Testis (tissue), 3 donors: ENCODE results near the gene PRSS48. TPM values are rescaled to one million over a fixed set of nuclear protein-coding genes. Genes with fewer than 3 reads are reported as not detected.
"Not testable (repeated sequence)": the region's sequence is repeated elsewhere in the genome, so short reads cannot be mapped to it uniquely, and the experiment has no call there.

Experiments
- DNase-seq: peaks from one replicate; pipeline ENCODE4 v3.0.0-alpha.2; 2019
- H3K27ac ChIP-seq, 2 donors: fragments of 200-600 bp; sonication (generic); one replicate each; pipeline ENCODE4 v1.5.1; 2019
- H3K27me3 ChIP-seq: fragments of 200-600 bp; sonication (generic); one replicate; pipeline ENCODE4 v1.5.1; 2019
- H3K36me3 ChIP-seq: fragments of 200-600 bp; sonication (generic); one replicate; pipeline ENCODE4 v1.5.1; 2017; ENCODE audit warnings: low read depth; ENCODE audit errors: missing control alignments
- H3K4me1 ChIP-seq: fragments of 200-600 bp; sonication (generic); one replicate; pipeline ENCODE4 v1.5.1; 2019
- H3K4me3 ChIP-seq, 2 donors: fragments of 200-600 bp; sonication (generic); one replicate each; pipeline ENCODE4 v1.5.1; 2017 to 2019
- H3K9me3 ChIP-seq: fragments of 200-600 bp; sonication (generic); one replicate; pipeline ENCODE4 v1.5.1; 2017
- CTCF ChIP-seq, 3 experiments: fragments of 450-650 bp in 2 of 3; fragments of 200-600 bp in 1 of 3; sonication (generic) in 1 of 3; IDR thresholded peaks; one replicate each; pipeline ENCODE4 v1.5.1; 2016 to 2019; ENCODE audit warnings: antibody characterized with exemption in 3 of 3, mild to moderate bottlenecking in 2 of 3, moderate library complexity in 1 of 3
- POLR2A ChIP-seq: fragments of 450-650 bp; IDR thresholded peaks from one replicate; pipeline ENCODE4 v1.6.1; 2017; ENCODE audit warnings: antibody characterized with exemption, mild to moderate bottlenecking, moderate library complexity
- WGBS, 2 donors: methylation state at CpG; one replicate each; pipeline ENCODE4 v1.1.5; 2018; 5-methylcytosine and 5-hydroxymethylcytosine counted together
- intact Hi-C: fragments of 100-400 bp; cut with DNase I; formaldehyde crosslinking; loops from one replicate; pipeline ENCODE4 v1.15.1; 2023; ENCODE audit warnings: low total_unique reads
- polyA plus RNA-seq: library from polyadenylated mRNA; stranded (reverse); fragments of 350-450 nt; fragmentation: Illumina TruSeq; extraction: RNeasy Lipid Tissue Mini Kit (QIAGEN cat#74804); gene quantifications from one replicate; pipeline ENCODE4 v1.2.3, GENCODE V29; 2014; ENCODE audit warnings: low read depth, low replicate concordance; ENCODE audit not compliant: insufficient read depth
- total RNA-seq, 2 donors: library from RNA; depleted of rRNA; stranded (reverse); fragments of >200 nt; gene quantifications; one replicate each; pipeline ENCODE4 v1.2.3, GENCODE V29; 2016

PRSS48 gene
- total and polyA plus RNA-seq, 3 donors from 2014 or later = 0.71 to 2.0 TPM; not detected in 1

DNA sequence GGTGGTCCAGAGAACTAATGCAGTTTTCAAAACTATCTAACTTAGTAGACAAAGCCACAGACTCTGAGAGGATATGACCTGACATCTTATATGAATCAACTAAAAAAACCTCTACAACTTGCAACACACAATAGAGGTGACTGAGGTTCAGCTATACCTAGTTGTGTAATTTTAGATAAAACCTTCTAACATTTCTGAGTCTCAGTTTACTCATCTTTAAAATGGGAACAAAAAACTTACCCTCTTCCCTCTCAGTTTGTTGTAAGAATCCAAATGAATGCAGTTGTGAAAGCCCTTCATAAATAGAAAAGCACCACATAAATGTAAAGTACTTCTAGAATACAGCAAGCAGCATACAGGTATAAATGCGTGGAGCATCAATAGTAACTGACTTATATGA lies 42.5 kb downstream of the PRSS48 start:
- peaks cover 13% of the 10 kb centered on the region for H3K4me1 ChIP-seq
- intact Hi-C loops = no loop called here
- H3K9me3 ChIP-seq = no peaks in the 10 kb centered on the region
- H3K4me3 ChIP-seq = no peak overlapping the region
- TF ChIP-seq CTCF (IDR thresholded peaks at IDR 0.05) = no peak
- no peak for TF ChIP-seq POLR2A
- 100% methylated on average over 1 of the region's 1 CpG for WGBS, 2 donors
- no peaks in the 10 kb centered on the region for H3K27me3 ChIP-seq
- no peak for DNase-seq
- H3K36me3 ChIP-seq = no peaks in the 10 kb centered on the region
- no peak overlapping the region for H3K27ac ChIP-seq

DNA sequence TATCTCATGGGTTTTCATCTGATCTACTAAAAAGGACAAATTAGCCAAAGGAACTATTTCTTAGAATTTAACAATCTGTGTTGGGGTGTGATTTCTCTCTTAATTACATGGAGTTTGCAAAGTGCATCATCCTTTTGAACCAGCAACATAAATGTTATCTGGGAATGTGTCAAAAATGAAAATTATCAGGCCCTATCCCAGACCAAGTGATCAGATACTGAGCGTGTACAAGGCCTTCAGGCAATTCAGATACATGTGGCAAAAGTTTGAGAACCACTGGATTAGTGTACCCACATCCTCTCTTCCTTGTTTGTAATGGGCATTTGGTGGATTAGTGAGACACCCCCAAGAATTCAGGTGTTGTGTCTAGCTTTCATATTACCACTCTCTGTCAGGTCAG lies 44.6 kb downstream of the PRSS48 start:
- no peak for TF ChIP-seq CTCF (IDR thresholded peaks at IDR 0.05)
- TF ChIP-seq POLR2A = no peak
- intact Hi-C loops = no loop called here
- H3K4me1 ChIP-seq = peaks cover 7% of the 10 kb centered on the region

GRCh38 chr4:151322161-151322560 lies 45.2 kb downstream of the PRSS48 start:
- H3K36me3 ChIP-seq, H3K4me1 ChIP-seq, H3K27me3 ChIP-seq, intact Hi-C loops, H3K4me3 ChIP-seq, H3K27ac ChIP-seq, DNase-seq, H3K9me3 ChIP-seq: not testable (repeated sequence)
- 82 to 90% methylated on average over 4 of the region's 4 CpGs for WGBS, 2 donors

More for the DNA sequence above, 44.6 kb downstream of the PRSS48 start:
- H3K9me3 ChIP-seq = no peaks in the 10 kb centered on the region
- no peak overlapping the region for H3K4me3 ChIP-seq
- no peak for DNase-seq
- no peaks in the 10 kb centered on the region for H3K27me3 ChIP-seq
- no peaks in the 10 kb centered on the region for H3K36me3 ChIP-seq
- WGBS, 2 donors = 52 to 63% methylated on average over 1 of the region's 1 CpG
- H3K27ac ChIP-seq = no peak overlapping the region

GRCh38 chr4:151322570-151322969 lies 45.6 kb downstream of the PRSS48 start:
- Histone ChIP-seq H3K36me3 (no peaks in the 10 kb centered on the region), H3K4me1 (peaks cover 7% of the 10 kb centered on the region), H3K27me3 (no peaks in the 10 kb centered on the region), H3K27ac (no peak overlapping the region), H3K9me3 (no peaks in the 10 kb centered on the region), H3K4me3 (no peak overlapping the region)
- DNase-seq = no peak
- TF ChIP-seq CTCF (IDR thresholded peaks at IDR 0.05) (no peak), POLR2A (no peak)
- intact Hi-C loops = no loop called here

DNA sequence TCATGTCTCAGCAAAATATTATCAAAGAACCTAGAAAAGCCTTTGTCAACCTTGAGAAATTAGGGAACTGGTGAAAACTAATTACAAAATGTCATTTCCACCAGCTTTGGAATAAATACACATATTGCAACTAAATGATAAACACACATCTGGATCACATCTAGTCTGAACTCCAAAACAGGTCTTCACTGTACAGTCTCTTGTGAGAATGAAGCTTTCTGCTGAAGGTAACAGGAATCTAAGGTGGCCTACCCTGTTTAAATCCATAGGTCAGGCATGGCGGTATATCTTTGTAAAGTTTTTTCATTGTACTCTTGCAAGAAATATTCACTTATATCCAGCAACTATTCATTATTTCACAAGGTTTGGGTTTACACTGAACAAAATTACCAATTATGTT lies 46.7 kb downstream of the PRSS48 start:
- H3K27me3 ChIP-seq = no peaks in the 10 kb centered on the region
- H3K9me3 ChIP-seq = no peaks in the 10 kb centered on the region
- H3K4me1 ChIP-seq = peaks cover 7% of the 10 kb centered on the region
- H3K4me3 ChIP-seq = peak overlapping the region in 1 of 2 donors; percentile 83
- TF ChIP-seq POLR2A (no peak), CTCF (IDR thresholded peaks at IDR 0.05) (no peak)
- no peaks in the 10 kb centered on the region for H3K36me3 ChIP-seq
- intact Hi-C loops = no loop called here
- peak overlapping the region; percentile 84 to 90 for H3K27ac ChIP-seq
- WGBS, 2 donors = 61 to 63% methylated on average over 1 of the region's 1 CpG
- DNase-seq = no peak
